ENCODE measurements around the gene KCNJ10. TPM values are rescaled to one million over a fixed set of nuclear protein-coding genes. Genes with fewer than 3 reads are reported as not detected.

KCNJ10 gene
- total RNA-seq, 1 donor from 2014 or later: not detected

GRCh38 chr1:159949981-159950381, 120.0 kb downstream of the KCNJ10 start:
- no peak overlapping the region for H3K4me3 Mint-ChIP-seq

GRCh38 chr1:159949123-159949522, 120.8 kb downstream of the KCNJ10 start:
- no peaks in the 10 kb centered on the region for H3K36me3 Mint-ChIP-seq (ENCODE audit: low read depth)
- peaks cover 6% of the 10 kb centered on the region for H3K4me1 Mint-ChIP-seq
- peaks cover 72% of the 10 kb centered on the region for H3K27me3 Mint-ChIP-seq
- no peaks in the 10 kb centered on the region for H3K9me3 Mint-ChIP-seq
- no peak overlapping the region for H3K4me3 Mint-ChIP-seq
- H3K27ac Mint-ChIP-seq: no peak overlapping the region
- intact Hi-C loops (cut with micrococcal nuclease): no loop called here
- no peak for DNase-seq

More at GRCh38 chr1:159949981-159950381, 120.0 kb downstream of the KCNJ10 start:
- Mint-ChIP-seq H3K4me1 (peaks cover 6% of the 10 kb centered on the region), H3K27me3 (peaks cover 67% of the 10 kb centered on the region), H3K27ac (no peak overlapping the region), H3K36me3 (ENCODE audit: low read depth) (no peaks in the 10 kb centered on the region), H3K9me3 (no peaks in the 10 kb centered on the region)
- intact Hi-C loops (cut with micrococcal nuclease): no loop called here
- no peak for DNase-seq

Other genes with a start within 250 kb of the KCNJ10 start
- 1.1 and 1.2 TPM in 2 replicates for gene SLAMF8, start 243.3 kb downstream of the KCNJ10 start, total RNA-seq
- gene VSIG8, start 207.5 kb downstream of the KCNJ10 start, total RNA-seq: not detected in 2 replicates
- 1.5 TPM in 2 replicates for gene CFAP45, start 170.0 kb downstream of the KCNJ10 start, total RNA-seq
- gene TAGLN2, start 144.7 kb downstream of the KCNJ10 start, total RNA-seq: 488 and 517 TPM in 2 replicates
- gene IGSF9, start 124.5 kb downstream of the KCNJ10 start, total RNA-seq: not detected in 2 replicates
- not detected in 2 replicates for gene SLAMF9, start 115.9 kb downstream of the KCNJ10 start, total RNA-seq
- 5.5 and 5.8 TPM in 2 replicates for gene PIGM, start 38.2 kb downstream of the KCNJ10 start, total RNA-seq
- gene KCNJ9, start 11.4 kb upstream of the KCNJ10 start, total RNA-seq: not detected in 2 replicates
- gene IGSF8, start 28.5 kb upstream of the KCNJ10 start, total RNA-seq: 25.3 and 26.7 TPM in 2 replicates
- not detected in 2 replicates for gene ATP1A2, start 45.6 kb upstream of the KCNJ10 start, total RNA-seq
- not detected in 2 replicates for gene ATP1A4, start 81.4 kb upstream of the KCNJ10 start, total RNA-seq
- not detected in 2 replicates for gene CASQ1, start 120.4 kb upstream of the KCNJ10 start, total RNA-seq
- gene PEA15, start 135.2 kb upstream of the KCNJ10 start, total RNA-seq: 70.2 and 70.9 TPM in 2 replicates
- 117 and 121 TPM in 2 replicates for gene DCAF8, start 192.4 kb upstream of the KCNJ10 start, total RNA-seq
- 51.8 and 60.2 TPM in 2 replicates for gene PEX19, start 215.0 kb upstream of the KCNJ10 start, total RNA-seq

All from activated CD4-positive, alpha-beta T cell treated with anti-CD3 and anti-CD28 coated beads, Interleukin-2, amount 10 ng/mL, durations not matched to agents 24 days and 14 days (primary cell).